Ishikawa (cell line): ENCODE data around the gene TPST2.

ENCODE experiments used
- CEBPB ChIP-seq: IDR thresholded peaks from 2 replicates; pipeline ENCODE4 v1.6.1; 2012
- EGR1 ChIP-seq: IDR thresholded peaks from 2 replicates; pipeline ENCODE4 v1.6.1; 2012
- EP300 ChIP-seq: IDR thresholded peaks from 2 replicates; pipeline ENCODE4 v1.6.1; 2012; ENCODE audit warnings: borderline replicate concordance
- FOXM1 ChIP-seq: IDR thresholded peaks from 2 replicates; pipeline ENCODE4 v1.6.1; 2012; ENCODE audit warnings: low read depth, borderline replicate concordance
- NFIC ChIP-seq: IDR thresholded peaks from 2 replicates; pipeline ENCODE4 v1.6.1; 2012
- RAD21 ChIP-seq: IDR thresholded peaks from 2 replicates; pipeline ENCODE4 v1.6.1; 2012; ENCODE audit warnings: low read depth
- REST ChIP-seq: IDR thresholded peaks from 2 replicates; pipeline ENCODE4 v1.6.1; 2012; ENCODE audit warnings: low read depth, mild to moderate bottlenecking
- TAF1 ChIP-seq: IDR thresholded peaks from 2 replicates; pipeline ENCODE4 v1.6.1; 2012; ENCODE audit warnings: low read depth, mild to moderate bottlenecking
- TCF12 ChIP-seq: IDR thresholded peaks from 2 replicates; pipeline ENCODE4 v1.6.1; 2012; ENCODE audit warnings: low read depth
- TEAD4 ChIP-seq: IDR thresholded peaks from 2 replicates; pipeline ENCODE4 v1.6.1; 2012
- USF1 ChIP-seq: IDR thresholded peaks from 2 replicates; pipeline ENCODE4 v1.6.1; 2012
- YY1 ChIP-seq: IDR thresholded peaks from 2 replicates; pipeline ENCODE4 v1.6.1; 2012; ENCODE audit warnings: low read depth
- ZBTB7A ChIP-seq: IDR thresholded peaks from 2 replicates; pipeline ENCODE4 v1.6.1; 2012; ENCODE audit warnings: low read depth
- TF ChIP-seq, protein P1 (sequence below): IDR thresholded peaks from 2 replicates; pipeline ENCODE4 v1.6.1; 2012

DNA sequence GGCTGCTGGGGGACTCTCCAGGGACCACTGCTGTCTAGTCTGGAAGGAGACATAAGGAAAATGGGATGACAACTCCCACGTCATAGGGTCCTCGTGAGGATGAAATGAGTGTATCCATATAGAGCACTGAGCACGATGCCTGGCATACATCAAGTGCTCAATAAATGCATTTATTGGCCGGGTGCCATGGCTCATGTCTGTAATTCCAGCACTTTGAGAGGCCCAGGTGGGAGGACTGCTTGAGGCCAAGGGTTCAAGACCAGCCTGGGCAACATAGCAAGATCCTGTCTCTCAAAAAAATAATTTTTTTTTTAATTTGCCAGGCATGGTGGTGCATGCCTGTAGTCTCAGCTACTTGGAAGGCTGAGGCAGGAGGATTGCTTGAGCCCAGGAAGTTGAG, 12.2 kb upstream of the TPST2 start:
- TF ChIP-seq REST (no peak), TAF1 (no peak), CEBPB (no peak), EP300 (no peak), FOXM1 (no peak), ZBTB7A (no peak), YY1 (no peak), RAD21 (no peak), EGR1 (no peak), TEAD4 (no peak), TCF12 (no peak), USF1 (no peak), NFIC (no peak)
- TF ChIP-seq, protein P1, sequence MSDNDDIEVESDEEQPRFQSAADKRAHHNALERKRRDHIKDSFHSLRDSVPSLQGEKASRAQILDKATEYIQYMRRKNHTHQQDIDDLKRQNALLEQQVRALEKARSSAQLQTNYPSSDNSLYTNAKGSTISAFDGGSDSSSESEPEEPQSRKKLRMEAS = no peak
